ENCODE measurements around the gene GPR183. TPM values are rescaled to one million over a fixed set of nuclear protein-coding genes. Genes with fewer than 3 reads are reported as not detected.
"Not testable (repeated sequence)": the region's sequence is repeated elsewhere in the genome, so short reads cannot be mapped to it uniquely, and the experiment has no call there.

Gene GPR183
- total RNA-seq, 1 experiment from 2014 or later: not detected

GRCh38 chr13:99249606-99250005 is 57.6 kb downstream of the GPR183 start:
- not testable (repeated sequence) for DNase-seq (ENCODE audit: low read depth)

- not testable (repeated sequence) for DNase-seq (ENCODE audit: low read depth)
These were observed 58.0 kb downstream of the GPR183 start for GRCh38 chr13:99249178-99249577.

- DNase-seq (ENCODE audit: low read depth): no peak
These were observed 61.1 kb downstream of the GPR183 start for GRCh38 chr13:99246100-99246499.

Small RNAs within 50 kb of the gene (small RNA-seq; reads per million reads assigned to genes)
- gene MIR623: not detected

Other genes starting within 250 kb of the GPR183 start
- gene UBAC2, start 106.5 kb downstream of the GPR183 start, total RNA-seq (2014; rRNA removed; shearing (Covaris generic)): 50.4 and 52.4 TPM in 2 replicates
- gene GPR18, start 49.0 kb downstream of the GPR183 start, total RNA-seq (2014; rRNA removed; shearing (Covaris generic)): not detected in 2 replicates
- gene TM9SF2, start 194.1 kb upstream of the GPR183 start, total RNA-seq (2014; rRNA removed; shearing (Covaris generic)): 69.5 and 80.5 TPM in 2 replicates

All from HT1080 (cell line).